ENCODE data around the gene ACY1.

The ACY1 gene

DNA sequence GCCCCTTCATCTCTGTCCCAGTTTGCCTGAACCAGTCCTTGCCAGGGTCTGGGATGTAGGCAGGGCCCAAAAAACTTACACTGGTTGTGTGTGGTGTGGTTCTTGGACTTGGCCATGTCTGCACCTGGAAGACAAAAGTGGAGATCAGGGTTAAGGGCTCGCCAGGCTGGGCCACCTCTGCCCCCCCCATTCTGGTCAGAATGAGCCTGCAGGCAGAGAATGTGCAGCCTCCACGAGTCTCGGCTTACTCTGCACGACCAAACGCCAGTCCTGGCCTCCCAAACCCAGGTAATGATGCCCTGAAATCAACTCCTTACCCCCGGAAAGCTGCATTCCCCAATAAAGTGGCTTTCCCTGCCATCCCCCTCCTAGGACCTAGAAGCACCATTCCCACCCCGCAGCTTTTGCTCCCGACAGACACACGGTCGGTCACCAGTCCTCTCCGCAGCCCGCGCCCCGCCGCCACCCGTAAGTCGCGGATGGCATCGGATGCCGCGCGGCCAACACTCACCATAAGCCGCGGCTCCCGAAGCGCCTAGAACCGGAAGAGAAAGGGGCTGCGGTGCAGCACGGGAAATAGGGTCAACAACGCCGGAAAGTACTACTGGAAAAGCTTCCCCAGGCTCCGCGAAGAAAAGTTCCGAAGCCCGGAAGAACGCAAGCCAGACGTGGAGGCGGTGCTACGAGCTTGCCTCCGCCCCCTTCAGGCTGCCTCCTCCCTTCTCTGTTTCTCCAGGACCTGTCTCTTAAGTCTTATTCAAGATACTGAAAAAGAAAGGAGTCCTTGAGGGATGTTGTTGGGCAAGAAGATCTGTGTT, 12.2 kb downstream of the ACY1 start, which contains the start of gene RPL29:
RPL29 (minus strand) TSS at position 550 of the 818 bp plus-strand sequence; CDS start at position 116, 434 bp downstream.
- DNase-seq (ENCODE audit: low spot score), result peak; percentile 96
- TF ChIP-seq, protein P1, sequence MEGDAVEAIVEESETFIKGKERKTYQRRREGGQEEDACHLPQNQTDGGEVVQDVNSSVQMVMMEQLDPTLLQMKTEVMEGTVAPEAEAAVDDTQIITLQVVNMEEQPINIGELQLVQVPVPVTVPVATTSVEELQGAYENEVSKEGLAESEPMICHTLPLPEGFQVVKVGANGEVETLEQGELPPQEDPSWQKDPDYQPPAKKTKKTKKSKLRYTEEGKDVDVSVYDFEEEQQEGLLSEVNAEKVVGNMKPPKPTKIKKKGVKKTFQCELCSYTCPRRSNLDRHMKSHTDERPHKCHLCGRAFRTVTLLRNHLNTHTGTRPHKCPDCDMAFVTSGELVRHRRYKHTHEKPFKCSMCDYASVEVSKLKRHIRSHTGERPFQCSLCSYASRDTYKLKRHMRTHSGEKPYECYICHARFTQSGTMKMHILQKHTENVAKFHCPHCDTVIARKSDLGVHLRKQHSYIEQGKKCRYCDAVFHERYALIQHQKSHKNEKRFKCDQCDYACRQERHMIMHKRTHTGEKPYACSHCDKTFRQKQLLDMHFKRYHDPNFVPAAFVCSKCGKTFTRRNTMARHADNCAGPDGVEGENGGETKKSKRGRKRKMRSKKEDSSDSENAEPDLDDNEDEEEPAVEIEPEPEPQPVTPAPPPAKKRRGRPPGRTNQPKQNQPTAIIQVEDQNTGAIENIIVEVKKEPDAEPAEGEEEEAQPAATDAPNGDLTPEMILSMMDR (IDR thresholded peaks at IDR 0.05), result no peak
- Histone ChIP-seq H3K4me3 (peak within 1 kb of the TSS; percentile 83), H3K27ac (peak within 1 kb of the TSS; percentile 80 to 84)

GRCh38 chr3:51997172-51997571, 13.8 kb downstream of the ACY1 start:
- TF ChIP-seq, protein P1 (IDR thresholded peaks at IDR 0.05), result no peak
- DNase-seq (ENCODE audit: low spot score), result no peak
- Histone ChIP-seq H3K27ac (no peak overlapping the region), H3K4me3 (no peak overlapping the region)

DNA sequence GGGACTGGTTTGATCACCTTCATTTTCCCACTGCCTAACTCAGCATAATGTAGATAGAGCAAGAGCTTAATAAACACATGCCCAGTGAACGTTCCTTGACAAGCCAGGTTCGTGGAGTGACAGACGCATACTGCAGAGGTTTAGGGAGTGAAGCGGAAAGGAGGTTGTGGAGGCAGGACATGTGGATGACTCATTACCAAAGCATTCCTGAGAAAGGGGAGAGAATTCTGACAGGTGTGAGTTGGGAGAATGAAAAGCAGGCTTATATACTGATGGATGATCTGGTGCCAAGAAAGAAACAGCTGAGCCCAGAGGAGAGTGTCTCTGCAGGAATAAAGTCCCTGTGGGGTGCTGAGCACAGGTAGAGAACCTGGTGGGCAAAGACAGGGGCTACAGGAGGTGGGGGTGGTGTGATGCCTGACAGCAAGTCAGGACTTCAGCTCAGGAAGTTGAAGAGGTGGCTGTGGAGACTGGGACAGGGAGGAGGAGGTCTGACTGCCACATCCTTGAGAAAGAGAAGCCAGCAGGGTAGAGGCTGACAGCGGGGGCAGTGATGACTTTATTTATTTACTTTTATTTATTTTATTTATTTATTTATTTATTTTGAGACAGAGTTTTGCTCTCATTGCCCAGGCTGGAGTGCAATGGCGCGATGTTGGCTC, 14.7 kb downstream of the ACY1 start:
- H3K27ac ChIP-seq, result no peak overlapping the region
- DNase-seq (ENCODE audit: low spot score), result no peak
- TF ChIP-seq, protein P1 (IDR thresholded peaks at IDR 0.05), result no peak

GRCh38 chr3:51998774-51999173, 15.4 kb downstream of the ACY1 start:
- H3K27ac ChIP-seq, result no peak overlapping the region
- no peak overlapping the region for H3K4me3 ChIP-seq
- TF ChIP-seq, protein P1 (IDR thresholded peaks at IDR 0.05), result no peak
- no peak for DNase-seq (ENCODE audit: low spot score)

More for the DNA sequence above, 14.7 kb downstream of the ACY1 start:
- H3K4me3 ChIP-seq, result no peak overlapping the region

DNA sequence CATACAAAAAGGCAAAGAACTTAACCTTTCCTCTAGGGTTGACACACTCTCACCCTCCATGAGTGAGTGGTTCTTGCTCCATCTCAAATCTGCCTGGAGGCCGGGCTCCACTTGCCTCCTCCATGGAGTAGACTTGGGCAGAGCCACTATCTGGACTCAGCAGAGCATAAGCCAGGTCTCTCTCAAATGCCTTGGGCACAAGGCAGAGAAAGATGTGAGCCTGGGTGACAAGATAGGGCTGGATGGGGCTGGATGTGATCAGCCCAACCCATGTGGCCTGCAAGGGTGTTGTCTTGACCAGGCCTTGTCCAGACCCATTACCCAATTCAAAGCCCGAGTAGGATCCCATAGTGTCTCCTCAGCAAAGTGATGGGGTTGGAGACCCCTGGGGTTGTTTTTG, 16.5 kb downstream of the ACY1 start:
- no peak overlapping the region for H3K4me3 ChIP-seq
- H3K27ac ChIP-seq, result no peak overlapping the region
- TF ChIP-seq, protein P1 (IDR thresholded peaks at IDR 0.05), result no peak
- DNase-seq (ENCODE audit: low spot score), result no peak

GRCh38 chr3:52001443-52001974, 18.2 kb downstream of the ACY1 start:
- Histone ChIP-seq H3K27ac (no peak overlapping the region), H3K4me3 (no peak overlapping the region)
- no peak for DNase-seq (ENCODE audit: low spot score)
- TF ChIP-seq, protein P1 (IDR thresholded peaks at IDR 0.05), result peak; percentile 79
